ENCODE data around the gene RAB11FIP4.

GRCh38 chr17:31554930-31555329, 163.5 kb downstream of the RAB11FIP4 start:
- no peak for TF ChIP-seq CTCF (IDR thresholded peaks at IDR 0.05)
- no peak for TF ChIP-seq POLR2AphosphoS5 (IDR thresholded peaks at IDR 0.05; ENCODE audit: low read depth, low read length)
- TF ChIP-seq TCF7L2 (IDR thresholded peaks at IDR 0.05; ENCODE audit: low read depth, low read length): no peak
- no peak for TF ChIP-seq SIN3A (IDR thresholded peaks at IDR 0.05; ENCODE audit: borderline replicate concordance, insufficient read depth, low read depth, low read length)
- TF ChIP-seq REST (IDR thresholded peaks at IDR 0.05; ENCODE audit: insufficient read depth in 1 of 2, low read depth in 2 of 2, low read length in 1 of 2): no peak
